Measurements from ENCODE around the gene EEF2.
A peak's percentile ranks its signal among the peaks of the same experiment; 100 is the strongest.
"Not testable (repeated sequence)": the region's sequence is repeated elsewhere in the genome, so short reads cannot be mapped to it uniquely, and the experiment has no call there.

The EEF2 gene

GRCh38 chr19:3944018-3944721 lies 41.1 kb downstream of the EEF2 start:
- DNase-seq (ENCODE audit: low read depth) = no peak

GRCh38 chr19:3942790-3943409 lies 42.4 kb downstream of the EEF2 start:
- no peak for DNase-seq (ENCODE audit: low read depth)

GRCh38 chr19:3938300-3938950 lies 46.8 kb downstream of the EEF2 start:
- DNase-seq (ENCODE audit: low read depth) = not testable (repeated sequence)

- no peak for DNase-seq (ENCODE audit: low read depth)
Observed at GRCh38 chr19:3936506-3937442, 48.5 kb downstream of the EEF2 start.

GRCh38 chr19:3932931-3933810 lies 52.1 kb downstream of the EEF2 start, which contains the start of gene NMRK2:
TSS of gene NMRK2 (plus strand) at chr19:3933069. CDS start at chr19:3933672, 603 bp downstream.
- DNase-seq (ENCODE audit: low read depth) = peak; percentile 10

GRCh38 chr19:3931041-3931440 lies 54.2 kb downstream of the EEF2 start:
- no peak for DNase-seq (ENCODE audit: low read depth)

All from activated T-cell treated with anti-CD3 and anti-CD28 coated beads for 48 hours (primary cell).